Measurements from ENCODE around the gene ACSM6.

DNA sequence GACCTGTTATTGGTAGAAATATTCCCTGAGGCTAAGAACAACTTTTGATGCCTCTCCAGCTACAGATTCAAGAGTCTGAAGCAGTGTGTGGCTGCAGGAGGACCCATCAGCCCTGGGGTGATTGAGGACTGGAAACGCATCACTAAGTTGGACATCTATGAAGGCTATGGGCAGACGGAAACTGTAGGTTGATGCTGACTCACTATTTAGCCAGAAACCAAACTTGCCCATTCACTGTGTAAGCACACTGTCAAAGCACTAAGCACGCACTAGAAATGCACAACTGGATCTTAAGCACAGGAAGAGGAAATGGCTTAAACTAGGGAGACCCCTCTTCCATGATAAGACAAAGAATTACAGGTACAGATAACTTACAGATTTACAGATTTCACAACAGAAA, 20.8 kb downstream of the ACSM6 start:
- TF ChIP-seq POLR2A (IDR thresholded peaks at IDR 0.05) = no peak
- TF ChIP-seq POLR2AphosphoS5 (IDR thresholded peaks at IDR 0.05) = no peak
